HEK293 (cell line): Measurements from ENCODE around the gene ELL.

Experiments used
- CTCF ChIA-PET: fragments of 350-600 bp; formaldehyde crosslinking; extraction: SDS; loops from one replicate; lab custom pipeline; 2021; ENCODE audit warnings: antibody characterized with exemption; lab: Yijun Ruan, JAX
- POLR2A ChIA-PET: fragments of 300-600 bp; formaldehyde crosslinking; extraction: SDS; loops from one replicate; lab custom pipeline; 2020; ENCODE audit warnings: antibody characterized with exemption, inconsistent platforms; lab: Yijun Ruan, JAX
- H3K27ac ChIP-seq: fragments of 200-500 bp; sonication (Bioruptor generic); 2 replicates; pipeline ENCODE4 v1.5.1; 2014; ENCODE audit warnings: low read depth, low read length, control low read depth, inconsistent platforms; ENCODE audit errors: extremely low read depth
- H3K36me3 ChIP-seq, 2 experiments: fragments of 200-500 bp in 1 of 2; sonication (Bioruptor generic) in 1 of 2; 1 replicate in 1 of 2; 2 replicates in 1 of 2; pipeline ENCODE4 v1.5.1; 2014 to 2017; ENCODE audit warnings: inconsistent platforms in 2 of 2, low read length in 2 of 2; ENCODE audit not compliant: control insufficient read depth in 2 of 2, insufficient read depth in 1 of 2
- H3K4me1 ChIP-seq: fragments of 200-500 bp; sonication (Bioruptor generic); 2 replicates; pipeline ENCODE4 v1.5.1; 2014; ENCODE audit warnings: mild to moderate bottlenecking, low read length, inconsistent platforms; ENCODE audit not compliant: control insufficient read depth, insufficient read depth
- H3K4me3 ChIP-seq: 2 replicates; pipeline ENCODE4 v1.5.1; 2011; ENCODE audit warnings: low read depth, mild to moderate bottlenecking, control low read depth, low read length, moderate library complexity
- H3K9me3 ChIP-seq: fragments of 200-500 bp; sonication (Bioruptor generic); 2 replicates; pipeline ENCODE4 v1.5.1; 2014; ENCODE audit warnings: low read depth, low read length, inconsistent platforms; ENCODE audit not compliant: control insufficient read depth, insufficient read depth
- BCL11B ChIP-seq: fragments of 450-650 bp; formaldehyde crosslinking; IDR thresholded peaks from 2 replicates; pipeline ENCODE4 v1.5.1; 2016; ENCODE audit warnings: low read depth, missing biosample characterization, missing genetic modification characterization
- GLI2 ChIP-seq: fragments of 450-650 bp; formaldehyde crosslinking; IDR thresholded peaks from 2 replicates; pipeline ENCODE4; 2017; ENCODE audit warnings: missing biosample characterization, missing genetic modification characterization, low read depth, borderline replicate concordance
- HOXA7 ChIP-seq: sonication (generic); formaldehyde crosslinking; IDR thresholded peaks from 2 replicates; pipeline ENCODE4 v1.8.1; 2022; ENCODE audit warnings: missing genetic modification reagents, borderline replicate concordance
- MYNN ChIP-seq: fragments of 450-650 bp; formaldehyde crosslinking; IDR thresholded peaks from 2 replicates; pipeline ENCODE4 v1.5.1; 2016; ENCODE audit warnings: missing biosample characterization, missing genetic modification characterization, borderline replicate concordance
- REPIN1 ChIP-seq: fragments of 450-650 bp; formaldehyde crosslinking; IDR thresholded peaks from 2 replicates; pipeline ENCODE4 v1.5.1; 2017; ENCODE audit warnings: missing biosample characterization, missing genetic modification characterization, low read depth
- SP2 ChIP-seq: fragments of 450-650 bp; formaldehyde crosslinking; IDR thresholded peaks from 2 replicates; pipeline ENCODE4 v1.5.1; 2016; ENCODE audit warnings: missing biosample characterization, missing genetic modification characterization
- ZBTB1 ChIP-seq: fragments of 450-650 bp; formaldehyde crosslinking; IDR thresholded peaks from 2 replicates; pipeline ENCODE4 v1.5.1; 2016; ENCODE audit warnings: missing biosample characterization, missing genetic modification characterization
- ZBTB7A ChIP-seq: fragments of 450-650 bp; formaldehyde crosslinking; IDR thresholded peaks from 2 replicates; pipeline ENCODE4 v1.5.1; 2016; ENCODE audit warnings: low read depth, missing biosample characterization, missing genetic modification characterization
- ZFHX2 ChIP-seq: fragments of 450-650 bp; formaldehyde crosslinking; conservative IDR thresholded peaks from 2 replicates; pipeline ENCODE4 v1.5.1; 2016; ENCODE audit warnings: missing biosample characterization, missing genetic modification characterization
- ZFP3 ChIP-seq: fragments of 450-650 bp; formaldehyde crosslinking; IDR thresholded peaks from 2 replicates; pipeline ENCODE4 v1.5.1; 2016; ENCODE audit warnings: low read depth, missing biosample characterization, missing genetic modification characterization
- ZFP41 ChIP-seq: fragments of 450-650 bp; formaldehyde crosslinking; IDR thresholded peaks from 2 replicates; pipeline ENCODE4 v1.5.1; 2016; ENCODE audit warnings: missing biosample characterization, missing genetic modification characterization, borderline replicate concordance
- ZNF112 ChIP-seq: fragments of 450-650 bp; formaldehyde crosslinking; IDR thresholded peaks from 2 replicates; pipeline ENCODE4 v1.5.0; 2017; ENCODE audit warnings: missing biosample characterization, missing genetic modification characterization
- ZNF140 ChIP-seq: fragments of 450-650 bp; formaldehyde crosslinking; IDR thresholded peaks from 2 replicates; pipeline ENCODE4 v1.5.1; 2016; ENCODE audit warnings: missing biosample characterization, missing genetic modification characterization
- ZNF146 ChIP-seq: fragments of 450-650 bp; formaldehyde crosslinking; IDR thresholded peaks from 2 replicates; pipeline ENCODE4 v1.5.1; 2016; ENCODE audit warnings: missing biosample characterization, missing genetic modification characterization
- ZNF2 ChIP-seq: fragments of 450-650 bp; formaldehyde crosslinking; IDR thresholded peaks from 2 replicates; pipeline ENCODE4 v1.5.1; 2016; ENCODE audit warnings: missing biosample characterization, missing genetic modification characterization
- ZNF274 ChIP-seq, 2 experiments: fragments of 200-500 bp in 1 of 2; fragments of 450-650 bp in 1 of 2; sonication (Bioruptor generic) in 1 of 2; formaldehyde crosslinking in 1 of 2; IDR thresholded peaks; 2 replicates each; pipeline versions ENCODE4 v1.5.1 to v1.6.1; 2014 to 2016; ENCODE audit warnings: borderline replicate concordance in 1 of 2, inconsistent platforms in 1 of 2, low read length in 1 of 2, missing biosample characterization in 1 of 2, missing genetic modification characterization in 1 of 2
- ZNF335 ChIP-seq: fragments of 450-650 bp; formaldehyde crosslinking; conservative IDR thresholded peaks from 2 replicates; pipeline ENCODE4 v1.5.1; 2016; ENCODE audit warnings: missing biosample characterization, missing genetic modification characterization
- ZNF48 ChIP-seq: fragments of 450-650 bp; formaldehyde crosslinking; IDR thresholded peaks from 2 replicates; pipeline ENCODE4 v1.5.1; 2016; ENCODE audit warnings: missing biosample characterization, missing genetic modification characterization
- ZNF530 ChIP-seq: fragments of 450-650 bp; formaldehyde crosslinking; IDR thresholded peaks from 2 replicates; pipeline ENCODE4 v1.5.1; 2016; ENCODE audit warnings: low read depth, missing biosample characterization, missing genetic modification characterization
- ZNF621 ChIP-seq: fragments of 450-650 bp; formaldehyde crosslinking; IDR thresholded peaks from 2 replicates; pipeline ENCODE4 v1.5.1; 2017; ENCODE audit warnings: missing biosample characterization, missing genetic modification characterization
- ZNF629 ChIP-seq: fragments of 450-650 bp; formaldehyde crosslinking; IDR thresholded peaks from 2 replicates; pipeline ENCODE4 v1.5.1; 2017; ENCODE audit warnings: missing biosample characterization, missing genetic modification characterization
- ZNF677 ChIP-seq: fragments of 450-650 bp; IDR thresholded peaks from 2 replicates; pipeline ENCODE4 v1.5.0; 2018; ENCODE audit warnings: missing biosample characterization, mild to moderate bottlenecking, missing genetic modification characterization, moderate library complexity
- ZNF830 ChIP-seq: fragments of 450-650 bp; IDR thresholded peaks from 2 replicates; pipeline ENCODE4 v1.5.0; 2018; ENCODE audit warnings: missing biosample characterization, missing genetic modification characterization, low read depth, mild to moderate bottlenecking, moderate library complexity
- ZNF837 ChIP-seq: fragments of 450-650 bp; formaldehyde crosslinking; IDR thresholded peaks from 2 replicates; pipeline ENCODE4 v1.5.1; 2016; ENCODE audit warnings: missing biosample characterization, missing genetic modification characterization
- ZNF843 ChIP-seq: fragments of 450-650 bp; formaldehyde crosslinking; IDR thresholded peaks from 2 replicates; pipeline ENCODE4 v1.5.1; 2016; ENCODE audit warnings: missing biosample characterization, missing genetic modification characterization
- TF ChIP-seq, protein P1 (sequence below): IDR thresholded peaks from 2 replicates; pipeline ENCODE4 v1.6.1; 2011; ENCODE audit warnings: mild to moderate bottlenecking, low read depth, low read length, borderline replicate concordance
- TF ChIP-seq, protein P2 (sequence below): fragments of 450-650 bp; formaldehyde crosslinking; IDR thresholded peaks from 2 replicates; pipeline ENCODE4 v1.5.1; 2016; ENCODE audit warnings: missing biosample characterization, missing genetic modification characterization
- TF ChIP-seq, protein P3 (sequence below): fragments of 450-650 bp; formaldehyde crosslinking; IDR thresholded peaks from 2 replicates; pipeline ENCODE4 v1.5.1; 2016; ENCODE audit warnings: missing biosample characterization, missing genetic modification characterization
- TF ChIP-seq, protein P4 (sequence below): fragments of 450-650 bp; formaldehyde crosslinking; conservative IDR thresholded peaks from 2 replicates; pipeline ENCODE4 v1.5.1; 2016; ENCODE audit warnings: low read depth, missing biosample characterization, missing genetic modification characterization

ELL gene

DNA sequence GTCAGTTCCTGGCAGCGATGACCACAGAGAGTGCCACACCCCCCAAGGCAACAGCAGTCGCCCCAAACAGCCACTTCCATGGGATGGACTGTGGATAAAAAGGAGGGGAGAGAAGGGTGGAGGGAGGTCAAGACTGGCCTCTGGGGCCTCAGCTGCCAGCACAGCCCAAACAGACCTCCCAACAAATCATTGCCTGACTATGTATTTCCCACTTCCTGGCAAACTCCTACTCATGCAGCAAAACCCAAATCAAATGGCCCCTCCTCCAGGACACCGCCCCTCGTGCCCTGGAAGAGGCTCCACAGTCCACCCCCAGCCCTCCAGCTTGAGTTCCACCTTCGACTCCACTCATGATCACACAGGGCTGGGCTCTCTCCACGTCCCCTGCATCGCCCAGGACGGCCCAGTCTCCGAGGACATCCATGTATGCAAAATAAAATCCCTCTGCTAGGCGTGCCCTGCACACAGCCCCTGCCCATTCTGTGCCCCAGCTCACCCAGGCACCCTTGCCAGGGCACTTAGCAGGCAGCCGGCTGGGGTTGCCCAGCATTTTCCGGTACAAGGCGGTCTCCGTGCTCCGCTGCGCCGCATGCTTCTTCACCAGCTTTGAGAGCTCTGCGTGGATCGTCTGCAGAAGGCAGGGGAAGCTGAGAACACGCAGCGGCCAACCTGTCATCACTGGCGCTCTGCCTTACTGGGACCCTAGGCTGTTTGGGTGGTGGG lies 10.5 kb upstream of the ELL start:
- H3K27ac ChIP-seq, result no peak overlapping the region
- POLR2A ChIA-PET, result interaction anchor here (0.6 to 2.3 kb wide), 2 partner anchors 39 to 142 kb away, joined by 3 to 7 read pairs; partner anchors contain the start of gene UBA52
- H3K36me3 ChIP-seq, result peaks cover 14 to 46% of the 10 kb centered on the region in 2 experiments; a peak in 2 of 3 replicates
- TF ChIP-seq GLI2 (tag by site-specific recombination), result no peak
- TF ChIP-seq ZNF140 (tag by site-specific recombination), result no peak
- TF ChIP-seq ZFP3 (tag by site-specific recombination), result peak; percentile 99
- TF ChIP-seq ZNF335 (tag by site-specific recombination), result no peak
- no peak for TF ChIP-seq ZNF146
- TF ChIP-seq ZNF621 (tag by site-specific recombination), result no peak
- no peak for TF ChIP-seq ZBTB7A (tag by site-specific recombination)
- TF ChIP-seq, protein P1, sequence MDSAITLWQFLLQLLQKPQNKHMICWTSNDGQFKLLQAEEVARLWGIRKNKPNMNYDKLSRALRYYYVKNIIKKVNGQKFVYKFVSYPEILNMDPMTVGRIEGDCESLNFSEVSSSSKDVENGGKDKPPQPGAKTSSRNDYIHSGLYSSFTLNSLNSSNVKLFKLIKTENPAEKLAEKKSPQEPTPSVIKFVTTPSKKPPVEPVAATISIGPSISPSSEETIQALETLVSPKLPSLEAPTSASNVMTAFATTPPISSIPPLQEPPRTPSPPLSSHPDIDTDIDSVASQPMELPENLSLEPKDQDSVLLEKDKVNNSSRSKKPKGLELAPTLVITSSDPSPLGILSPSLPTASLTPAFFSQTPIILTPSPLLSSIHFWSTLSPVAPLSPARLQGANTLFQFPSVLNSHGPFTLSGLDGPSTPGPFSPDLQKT, result no peak
- no peak for TF ChIP-seq ZNF629
- no peak for TF ChIP-seq ZNF530 (tag by site-specific recombination)
- no peak for TF ChIP-seq ZBTB1 (tag by site-specific recombination)
- no peak for TF ChIP-seq ZNF837 (tag by site-specific recombination)
- TF ChIP-seq, protein P2, sequence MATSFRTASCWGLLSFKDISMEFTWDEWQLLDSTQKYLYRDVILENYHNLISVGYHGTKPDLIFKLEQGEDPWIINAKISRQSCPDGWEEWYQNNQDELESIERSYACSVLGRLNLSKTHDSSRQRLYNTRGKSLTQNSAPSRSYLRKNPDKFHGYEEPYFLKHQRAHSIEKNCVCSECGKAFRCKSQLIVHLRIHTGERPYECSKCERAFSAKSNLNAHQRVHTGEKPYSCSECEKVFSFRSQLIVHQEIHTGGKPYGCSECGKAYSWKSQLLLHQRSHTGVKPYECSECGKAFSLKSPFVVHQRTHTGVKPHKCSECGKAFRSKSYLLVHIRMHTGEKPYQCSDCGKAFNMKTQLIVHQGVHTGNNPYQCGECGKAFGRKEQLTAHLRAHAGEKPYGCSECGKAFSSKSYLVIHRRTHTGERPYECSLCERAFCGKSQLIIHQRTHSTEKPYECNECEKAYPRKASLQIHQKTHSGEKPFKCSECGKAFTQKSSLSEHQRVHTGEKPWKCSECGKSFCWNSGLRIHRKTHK (tag by site-specific recombination), result no peak
- TF ChIP-seq, protein P3, sequence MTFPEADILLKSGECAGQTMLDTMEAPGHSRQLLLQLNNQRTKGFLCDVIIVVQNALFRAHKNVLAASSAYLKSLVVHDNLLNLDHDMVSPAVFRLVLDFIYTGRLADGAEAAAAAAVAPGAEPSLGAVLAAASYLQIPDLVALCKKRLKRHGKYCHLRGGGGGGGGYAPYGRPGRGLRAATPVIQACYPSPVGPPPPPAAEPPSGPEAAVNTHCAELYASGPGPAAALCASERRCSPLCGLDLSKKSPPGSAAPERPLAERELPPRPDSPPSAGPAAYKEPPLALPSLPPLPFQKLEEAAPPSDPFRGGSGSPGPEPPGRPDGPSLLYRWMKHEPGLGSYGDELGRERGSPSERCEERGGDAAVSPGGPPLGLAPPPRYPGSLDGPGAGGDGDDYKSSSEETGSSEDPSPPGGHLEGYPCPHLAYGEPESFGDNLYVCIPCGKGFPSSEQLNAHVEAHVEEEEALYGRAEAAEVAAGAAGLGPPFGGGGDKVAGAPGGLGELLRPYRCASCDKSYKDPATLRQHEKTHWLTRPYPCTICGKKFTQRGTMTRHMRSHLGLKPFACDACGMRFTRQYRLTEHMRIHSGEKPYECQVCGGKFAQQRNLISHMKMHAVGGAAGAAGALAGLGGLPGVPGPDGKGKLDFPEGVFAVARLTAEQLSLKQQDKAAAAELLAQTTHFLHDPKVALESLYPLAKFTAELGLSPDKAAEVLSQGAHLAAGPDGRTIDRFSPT (tag by site-specific recombination), result peak; percentile 27; the same call in 1 of the 2 replicates
- TF ChIP-seq ZNF2 (tag by site-specific recombination), result no peak
- TF ChIP-seq ZFP41 (tag by site-specific recombination), result no peak
- TF ChIP-seq, protein P4, sequence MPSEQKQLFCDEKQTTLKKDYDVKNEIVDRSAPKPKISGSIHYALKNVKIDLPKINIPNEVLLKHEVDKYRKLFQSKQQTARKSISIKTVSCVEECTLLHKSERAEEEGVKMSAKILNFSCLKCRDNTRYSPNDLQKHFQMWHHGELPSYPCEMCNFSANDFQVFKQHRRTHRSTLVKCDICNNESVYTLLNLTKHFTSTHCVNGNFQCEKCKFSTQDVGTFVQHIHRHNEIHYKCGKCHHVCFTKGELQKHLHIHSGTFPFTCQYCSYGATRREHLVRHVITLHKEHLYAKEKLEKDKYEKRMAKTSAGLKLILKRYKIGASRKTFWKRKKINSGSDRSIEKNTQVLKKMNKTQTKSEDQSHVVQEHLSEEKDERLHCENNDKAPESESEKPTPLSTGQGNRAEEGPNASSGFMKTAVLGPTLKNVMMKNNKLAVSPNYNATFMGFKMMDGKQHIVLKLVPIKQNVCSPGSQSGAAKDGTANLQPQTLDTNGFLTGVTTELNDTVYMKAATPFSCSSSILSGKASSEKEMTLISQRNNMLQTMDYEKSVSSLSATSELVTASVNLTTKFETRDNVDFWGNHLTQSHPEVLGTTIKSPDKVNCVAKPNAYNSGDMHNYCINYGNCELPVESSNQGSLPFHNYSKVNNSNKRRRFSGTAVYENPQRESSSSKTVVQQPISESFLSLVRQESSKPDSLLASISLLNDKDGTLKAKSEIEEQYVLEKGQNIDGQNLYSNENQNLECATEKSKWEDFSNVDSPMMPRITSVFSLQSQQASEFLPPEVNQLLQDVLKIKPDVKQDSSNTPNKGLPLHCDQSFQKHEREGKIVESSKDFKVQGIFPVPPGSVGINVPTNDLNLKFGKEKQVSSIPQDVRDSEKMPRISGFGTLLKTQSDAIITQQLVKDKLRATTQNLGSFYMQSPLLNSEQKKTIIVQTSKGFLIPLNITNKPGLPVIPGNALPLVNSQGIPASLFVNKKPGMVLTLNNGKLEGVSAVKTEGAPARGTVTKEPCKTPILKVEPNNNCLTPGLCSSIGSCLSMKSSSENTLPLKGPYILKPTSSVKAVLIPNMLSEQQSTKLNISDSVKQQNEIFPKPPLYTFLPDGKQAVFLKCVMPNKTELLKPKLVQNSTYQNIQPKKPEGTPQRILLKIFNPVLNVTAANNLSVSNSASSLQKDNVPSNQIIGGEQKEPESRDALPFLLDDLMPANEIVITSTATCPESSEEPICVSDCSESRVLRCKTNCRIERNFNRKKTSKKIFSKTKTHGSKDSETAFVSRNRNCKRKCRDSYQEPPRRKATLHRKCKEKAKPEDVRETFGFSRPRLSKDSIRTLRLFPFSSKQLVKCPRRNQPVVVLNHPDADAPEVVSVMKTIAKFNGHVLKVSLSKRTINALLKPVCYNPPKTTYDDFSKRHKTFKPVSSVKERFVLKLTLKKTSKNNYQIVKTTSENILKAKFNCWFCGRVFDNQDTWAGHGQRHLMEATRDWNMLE (tag by site-specific recombination), result no peak
- no peak for TF ChIP-seq ZNF112 (tag by site-specific recombination)
- TF ChIP-seq ZNF48 (tag by site-specific recombination), result no peak
- peak; percentile 24; the same call in 1 of the 2 replicates for TF ChIP-seq SP2 (tag by site-specific recombination)
- TF ChIP-seq ZNF677, result no peak
- no peak for TF ChIP-seq ZNF274 (IDR thresholded peaks at IDR 0.05; ENCODE audit: low read length)
- no peak for TF ChIP-seq ZNF274 (tag by site-specific recombination; IDR thresholded peaks at IDR 0.05; ENCODE audit: borderline replicate concordance)
- TF ChIP-seq MYNN (tag by site-specific recombination), result no peak
- TF ChIP-seq BCL11B (tag by site-specific recombination), result no peak
- TF ChIP-seq ZNF830 (tag by site-specific recombination), result no peak
- TF ChIP-seq ZNF843 (tag by site-specific recombination), result no peak
- no peak for TF ChIP-seq REPIN1 (tag by site-specific recombination)
- TF ChIP-seq ZFHX2, result 0 out of 2 replicates have a peak, but pooled peaks have one; percentile 8
- TF ChIP-seq HOXA7 (CRISPR knock-in tag), result no peak
- TF ChIP-seq, all 188 proteins: peak for 4
- Histone ChIP-seq H3K4me3 (no peak overlapping the region), H3K9me3 (no peaks in the 10 kb centered on the region), H3K4me1 (no peaks in the 10 kb centered on the region)
- CTCF ChIA-PET, result no interaction called here
